Activated T-cell treated with anti-CD3 and anti-CD28 coated beads for 48 hours (primary cell): ENCODE data around the gene TMEM151B.
A peak's percentile ranks its signal among the peaks of the same experiment; 100 is the strongest.
"Not testable (repeated sequence)": the region's sequence is repeated elsewhere in the genome, so short reads cannot be mapped to it uniquely, and the experiment has no call there.

Experiments
- DNase-seq: peaks from one replicate; pipeline ENCODE4 v3.0.0-alpha.2; 2020; ENCODE audit warnings: low read depth

TMEM151B gene

GRCh38 chr6:44333942-44334341 lies 63.7 kb downstream of the TMEM151B start:
- DNase-seq, result no peak

DNA sequence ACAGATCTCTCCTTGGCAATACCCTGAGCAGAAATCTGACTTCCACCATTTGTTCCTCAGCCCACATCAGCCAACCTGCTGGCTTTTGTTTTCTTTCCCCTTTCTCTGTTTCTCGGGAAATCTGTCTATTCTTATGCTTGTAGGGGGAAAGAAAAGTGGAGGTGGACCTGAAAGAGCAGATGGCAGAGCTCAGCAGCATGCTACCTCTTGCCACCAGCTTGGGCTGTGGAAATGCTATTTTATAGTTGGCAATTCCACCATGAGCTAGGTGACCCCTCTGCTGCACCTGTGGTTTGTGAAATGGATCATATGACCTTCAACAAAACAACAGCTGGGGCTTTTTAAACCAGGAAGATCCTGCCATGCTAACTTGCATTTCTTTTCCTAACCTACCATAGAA lies 65.4 kb downstream of the TMEM151B start:
- no peak for DNase-seq

- DNase-seq, result peak; percentile 60
Observed at GRCh38 chr6:44338228-44339122, 68.2 kb downstream of the TMEM151B start.

- no peak for DNase-seq
Observed at GRCh38 chr6:44339301-44339700, 69.1 kb downstream of the TMEM151B start.

- DNase-seq, result no peak
Observed at GRCh38 chr6:44339763-44340625, 69.7 kb downstream of the TMEM151B start.

- no peak for DNase-seq
Observed at GRCh38 chr6:44341095-44341890, 71.0 kb downstream of the TMEM151B start.

GRCh38 chr6:44342052-44342451 lies 71.8 kb downstream of the TMEM151B start:
- DNase-seq, result no peak

GRCh38 chr6:44342489-44342888 lies 72.2 kb downstream of the TMEM151B start, which contains the start of gene SPATS1:
Gene SPATS1, plus strand, starts transcription at chr6:44342650. Its CDS starts 446 bp downstream, at chr6:44343096.
- DNase-seq, result no peak

GRCh38 chr6:44346818-44347217 lies 76.6 kb downstream of the TMEM151B start:
- DNase-seq, result not testable (repeated sequence)

GRCh38 chr6:44349904-44350649 lies 79.8 kb downstream of the TMEM151B start:
- DNase-seq, result no peak

DNA sequence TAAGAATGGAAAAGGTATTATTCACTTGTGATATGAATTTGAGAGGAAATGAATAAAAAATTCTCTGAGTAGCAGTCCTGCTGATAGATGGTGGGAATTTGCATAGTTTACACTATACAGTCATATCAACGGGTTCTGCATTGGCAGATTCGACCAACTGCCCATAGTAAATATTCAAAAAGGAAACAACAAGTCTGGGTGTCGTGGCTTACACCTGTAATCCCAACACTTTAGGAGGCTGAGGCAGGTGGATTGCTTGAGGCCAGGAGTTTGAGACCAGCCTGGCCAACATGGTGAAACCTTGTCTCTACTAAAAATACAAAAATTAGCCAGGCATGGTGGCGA lies 80.4 kb downstream of the TMEM151B start:
- not testable (repeated sequence) for DNase-seq

DNA sequence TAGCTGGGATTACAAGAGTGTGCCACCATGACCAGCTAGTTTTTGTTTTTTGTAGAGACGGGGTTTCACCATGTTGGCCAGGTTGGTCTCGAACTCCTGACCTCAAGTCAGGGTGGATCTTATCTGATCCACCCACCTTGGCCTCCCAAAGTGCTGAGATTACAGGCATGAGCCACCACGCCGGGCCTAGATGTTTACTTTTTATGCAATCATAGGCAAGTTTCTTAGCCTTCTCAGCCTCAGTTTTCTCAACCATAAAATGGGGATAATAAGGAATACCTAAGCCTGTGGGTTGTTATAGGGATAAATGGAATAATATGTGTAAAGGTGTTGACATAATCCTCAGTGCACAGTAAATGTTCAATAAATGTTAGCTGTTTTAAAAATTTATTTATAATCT lies 82.0 kb downstream of the TMEM151B start:
- DNase-seq, result no peak

DNA sequence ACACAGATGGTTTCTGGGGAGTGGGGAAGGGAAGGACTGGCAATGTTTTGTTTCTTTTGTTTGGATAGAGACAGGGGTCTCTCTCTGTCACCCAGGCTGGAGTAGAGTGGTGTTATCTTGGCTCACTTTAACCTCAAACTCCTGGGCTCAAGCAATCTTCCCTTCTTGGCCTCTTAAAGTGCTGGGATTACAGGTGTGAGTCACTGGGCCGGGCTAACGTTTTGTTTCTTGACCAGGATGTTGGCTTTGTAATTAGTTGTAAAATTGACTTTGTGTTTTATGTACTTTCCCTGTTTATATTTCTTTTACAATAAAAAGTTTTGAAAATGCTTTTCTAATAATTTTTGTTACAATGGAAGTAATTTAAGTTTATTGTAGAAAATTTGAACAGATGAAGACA lies 83.1 kb downstream of the TMEM151B start:
- DNase-seq, result no peak

- no peak for DNase-seq
Observed at GRCh38 chr6:44355640-44356039, 85.4 kb downstream of the TMEM151B start.

- DNase-seq, result no peak
Observed at GRCh38 chr6:44356487-44356886, 86.2 kb downstream of the TMEM151B start.
